Measurements from ENCODE around the gene GARS1.
"Not testable (repeated sequence)": the region's sequence is repeated elsewhere in the genome, so short reads cannot be mapped to it uniquely, and the experiment has no call there.

The GARS1 gene

GRCh38 chr7:30633223-30633622, 38.5 kb downstream of the GARS1 start:
- no peak for DNase-seq

DNA sequence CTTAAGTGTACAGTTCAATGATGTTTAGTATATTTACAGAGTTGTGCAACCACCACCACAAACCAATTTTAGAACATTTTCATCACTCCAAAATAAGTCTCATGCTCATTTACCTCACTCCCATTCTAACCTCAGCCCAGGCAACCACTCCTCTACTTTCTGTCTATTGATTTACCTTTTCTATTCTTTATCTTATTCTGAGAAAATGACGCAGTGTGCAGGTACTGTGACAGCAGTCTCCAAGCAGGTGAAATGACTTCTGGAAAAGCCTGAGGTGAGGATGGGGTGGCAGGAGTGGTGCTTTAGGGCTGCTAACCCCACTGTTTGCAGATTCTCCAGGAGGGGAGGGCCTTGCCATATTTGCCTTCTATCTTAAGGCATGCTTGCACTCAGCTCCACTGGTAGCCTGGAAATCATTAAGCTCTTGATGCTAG, 39.5 kb downstream of the GARS1 start:
- DNase-seq = no peak

- DNase-seq = no peak
Measured at GRCh38 chr7:30634634-30635201, 40.0 kb downstream of the GARS1 start.

GRCh38 chr7:30635798-30636197, 41.1 kb downstream of the GARS1 start:
- no peak for DNase-seq

- not testable (repeated sequence) for DNase-seq
Measured at GRCh38 chr7:30642322-30642721, 47.6 kb downstream of the GARS1 start.

DNA sequence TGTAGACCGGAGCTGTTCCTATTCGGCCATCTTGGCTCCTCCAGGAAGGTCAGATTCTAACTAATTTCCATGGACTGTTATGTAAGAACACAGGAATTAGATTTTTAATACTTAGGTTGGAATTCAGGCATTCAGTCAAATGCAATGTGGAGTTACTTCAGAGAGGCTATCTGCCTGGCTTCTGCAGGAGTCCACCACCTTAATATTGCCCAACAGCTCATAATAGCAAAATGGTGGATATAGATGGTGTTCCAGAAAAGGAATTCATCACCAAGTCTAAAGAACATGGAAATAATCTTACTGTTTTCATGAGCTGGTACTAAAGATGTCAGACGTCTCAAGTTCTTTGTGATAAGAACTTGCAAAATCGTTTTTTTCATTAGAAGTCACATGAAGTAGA, 48.1 kb downstream of the GARS1 start:
- DNase-seq = no peak

DNA sequence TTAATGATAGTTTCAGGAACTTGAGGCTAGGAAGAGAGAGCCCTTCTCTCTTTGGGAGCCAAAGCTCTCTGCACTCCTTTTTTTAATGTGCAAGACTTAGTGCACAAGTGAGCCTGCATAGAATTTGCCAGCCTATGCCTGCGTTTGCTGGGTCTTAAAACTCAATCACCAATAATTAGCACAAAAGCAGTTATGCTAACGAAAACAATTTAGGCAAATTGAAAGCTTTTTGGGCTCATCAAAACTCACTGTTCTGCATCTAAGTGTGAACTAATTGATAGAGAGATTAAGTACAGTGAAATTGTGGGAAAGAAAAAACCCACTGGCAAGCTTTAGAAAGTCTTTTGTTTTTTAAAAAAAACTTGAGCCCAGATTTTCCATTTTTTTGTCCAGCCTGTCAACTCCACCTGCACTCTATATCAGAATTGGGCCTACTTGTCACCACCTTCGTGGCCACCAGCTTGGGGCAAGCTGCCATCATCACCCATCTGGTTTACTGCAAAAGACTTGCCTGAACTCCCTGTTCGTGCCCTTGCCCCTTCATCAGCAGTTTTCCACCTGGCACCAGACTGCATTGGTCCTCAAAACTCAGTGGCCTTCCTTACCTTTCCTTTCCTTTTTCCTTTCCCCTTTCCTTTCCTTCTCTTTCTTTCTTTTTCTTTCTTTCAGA, 49.7 kb downstream of the GARS1 start:
- no peak for DNase-seq

- no peak for DNase-seq
Measured at GRCh38 chr7:30645661-30646060, 51.0 kb downstream of the GARS1 start.

GRCh38 chr7:30646154-30646553, 51.5 kb downstream of the GARS1 start:
- DNase-seq = no peak

DNA sequence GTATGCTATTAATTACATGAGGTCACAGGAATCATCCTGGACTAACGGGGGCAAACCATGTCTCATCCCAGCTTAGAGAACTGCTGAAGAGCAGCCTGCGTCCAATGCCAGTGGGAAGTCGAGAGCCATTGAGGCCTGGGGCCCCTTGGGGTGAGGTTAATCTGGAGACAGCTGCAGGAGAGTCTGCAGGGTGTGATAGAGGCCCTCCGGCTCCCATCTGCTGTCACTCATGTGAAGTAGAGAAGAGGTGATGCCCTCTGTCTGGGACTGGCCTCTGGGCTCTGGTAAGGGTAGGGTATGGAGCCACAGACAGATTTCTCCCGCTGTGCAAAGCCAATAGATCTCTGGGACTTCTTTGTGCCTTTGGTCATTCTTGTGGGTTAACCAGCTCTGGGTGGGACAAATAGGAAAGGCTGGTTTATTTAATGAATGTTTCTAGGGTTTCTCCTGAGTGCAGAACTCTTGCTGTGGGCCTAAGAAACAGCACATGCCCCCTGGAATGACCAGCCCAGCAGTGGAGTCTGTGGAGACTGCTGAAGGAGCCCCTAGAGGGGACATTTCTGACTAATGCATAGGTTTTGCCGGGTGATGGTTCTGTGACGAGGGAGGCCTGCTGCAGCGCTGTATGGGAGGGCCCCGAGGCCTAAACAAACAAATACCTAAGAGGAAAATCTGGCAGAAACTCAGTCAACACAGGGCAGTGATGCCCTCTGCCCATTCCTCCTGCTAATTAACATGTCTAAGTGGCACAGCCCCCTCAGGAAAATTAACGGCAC, 53.1 kb downstream of the GARS1 start:
- DNase-seq = no peak

DNA sequence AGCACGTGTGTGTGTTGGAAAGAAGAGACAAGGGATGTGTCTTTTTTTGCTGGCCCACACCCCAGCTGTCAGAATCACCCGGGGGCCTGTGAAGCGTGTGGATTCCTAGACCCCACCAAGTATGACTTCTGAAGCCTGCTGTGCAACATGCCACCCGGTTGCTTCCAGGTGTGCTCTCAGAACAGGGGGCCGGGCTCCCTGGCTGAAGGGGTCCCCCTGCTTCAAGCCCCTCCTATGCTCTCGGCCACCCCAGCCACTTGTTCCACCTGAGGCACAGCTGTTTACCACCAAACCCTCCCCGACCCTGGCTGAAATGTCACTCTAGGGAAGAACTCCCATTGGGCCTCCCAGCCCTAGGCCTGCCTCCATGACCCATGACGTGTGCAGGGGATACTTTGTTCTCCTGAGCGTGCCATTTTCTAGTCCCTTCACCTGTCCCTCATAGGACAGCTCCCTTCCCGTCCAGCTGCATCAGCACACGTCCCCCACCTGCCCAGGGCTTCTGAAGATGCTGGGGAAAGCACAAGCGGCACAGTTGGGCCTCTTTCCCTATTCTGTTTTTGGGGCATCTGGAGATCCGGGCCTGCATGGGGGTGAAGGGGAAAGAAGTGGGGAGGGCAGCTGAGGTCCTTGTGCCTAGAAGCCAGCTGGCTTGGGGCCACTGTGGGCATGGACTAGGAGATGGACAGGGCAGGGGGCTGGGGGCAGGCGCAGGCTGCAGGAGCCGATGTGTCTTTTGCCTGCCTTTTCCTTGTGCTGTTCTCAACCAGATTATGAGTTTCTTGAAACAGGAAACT, 54.3 kb downstream of the GARS1 start:
- no peak for DNase-seq

- no peak for DNase-seq
Measured at GRCh38 chr7:30649717-30650420, 55.2 kb downstream of the GARS1 start.

- no peak for DNase-seq
Measured at GRCh38 chr7:30650421-30650808, 55.7 kb downstream of the GARS1 start.

DNA sequence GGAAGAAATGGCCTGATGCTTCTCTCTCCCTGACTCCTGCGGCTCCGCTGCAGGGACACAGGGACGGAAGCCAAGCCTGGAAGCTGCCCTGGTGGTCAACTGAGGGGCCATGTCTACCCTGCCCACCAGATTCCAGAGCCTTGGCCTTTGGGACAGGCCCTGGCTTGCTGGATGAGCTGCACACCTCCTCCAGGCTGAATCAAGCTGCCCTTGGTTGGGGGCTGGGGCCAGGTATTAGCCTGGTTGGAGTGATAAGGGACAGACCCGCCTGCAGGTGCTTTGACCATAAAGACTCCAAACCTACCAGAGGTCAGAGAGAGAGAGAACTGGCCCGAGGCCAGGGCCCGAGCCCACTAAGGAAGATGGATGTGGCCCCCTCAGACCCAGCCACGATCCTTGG, 57.5 kb downstream of the GARS1 start:
- no peak for DNase-seq

GRCh38 chr7:30652698-30653641, 58.3 kb downstream of the GARS1 start:
- no peak for DNase-seq

- no peak for DNase-seq
Measured at GRCh38 chr7:30654296-30655090, 59.8 kb downstream of the GARS1 start.

DNA sequence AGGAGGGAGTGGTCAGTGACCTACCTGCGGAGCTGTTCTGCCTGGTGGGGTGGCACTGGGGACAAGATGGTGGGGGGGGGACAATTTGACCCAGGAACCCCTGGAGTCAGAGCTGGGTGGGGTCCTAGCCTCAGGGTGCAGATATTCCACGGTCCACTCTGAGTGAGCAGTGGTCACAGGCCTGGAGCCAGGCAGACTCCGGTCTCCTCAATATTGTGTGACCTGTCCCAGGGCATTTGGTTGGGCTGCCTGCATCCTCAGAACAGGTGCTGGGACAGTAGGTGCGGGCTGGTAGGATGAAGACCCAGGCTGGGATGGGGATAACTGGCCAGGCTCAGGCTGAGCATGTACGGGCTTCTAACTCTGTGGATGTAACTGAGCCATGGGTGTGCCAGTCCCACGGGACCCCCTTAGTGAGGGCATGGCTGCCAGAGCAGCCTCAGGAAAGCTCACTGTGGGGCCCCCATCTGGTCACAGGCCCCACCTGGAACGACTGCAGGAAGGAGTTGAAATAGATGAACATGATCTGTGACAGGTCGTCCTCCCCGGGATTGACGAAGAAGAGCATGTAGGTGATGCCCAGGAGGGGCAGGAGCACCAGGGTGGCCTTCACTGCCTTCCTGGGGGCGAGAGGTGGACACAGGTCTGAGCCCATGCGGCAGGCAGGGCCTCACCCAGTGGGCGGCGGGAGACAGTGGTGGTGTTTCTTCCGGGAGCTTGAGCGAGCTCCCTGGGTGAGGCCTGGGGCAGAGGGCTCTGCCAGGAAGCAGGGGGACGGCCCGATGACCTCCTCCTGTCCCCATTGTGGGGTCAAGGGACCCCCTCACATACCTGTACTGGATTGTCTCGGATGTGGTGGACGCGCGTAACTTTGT, 60.7 kb downstream of the GARS1 start:
- DNase-seq = no peak

- no peak for DNase-seq
Measured at GRCh38 chr7:30656006-30656957, 61.6 kb downstream of the GARS1 start.

Data from effector CD8-positive, alpha-beta T cell (primary cell).